Thyroid gland (tissue), 4 donors: Measurements from ENCODE around the gene BMPR1B.

Experiments
- POLR2A ChIP-seq, 2 donors: fragments of 450-650 bp; IDR thresholded peaks; one replicate each; pipeline ENCODE4 v1.6.1; 2017; ENCODE audit warnings: antibody characterized with exemption in 2 of 2, mild to moderate bottlenecking in 2 of 2, moderate library complexity in 1 of 2
- TF ChIP-seq, protein P1 (sequence below), 6 experiments: fragments of 200-600 bp in 3 of 6; fragments of 450-650 bp in 3 of 6; sonication (generic) in 3 of 6; IDR thresholded peaks; one replicate each; pipeline ENCODE4 v1.5.1; 2016 to 2019; ENCODE audit warnings: antibody characterized with exemption in 6 of 6, mild to moderate bottlenecking in 2 of 6, inconsistent platforms in 1 of 6, moderate library complexity in 1 of 6

DNA sequence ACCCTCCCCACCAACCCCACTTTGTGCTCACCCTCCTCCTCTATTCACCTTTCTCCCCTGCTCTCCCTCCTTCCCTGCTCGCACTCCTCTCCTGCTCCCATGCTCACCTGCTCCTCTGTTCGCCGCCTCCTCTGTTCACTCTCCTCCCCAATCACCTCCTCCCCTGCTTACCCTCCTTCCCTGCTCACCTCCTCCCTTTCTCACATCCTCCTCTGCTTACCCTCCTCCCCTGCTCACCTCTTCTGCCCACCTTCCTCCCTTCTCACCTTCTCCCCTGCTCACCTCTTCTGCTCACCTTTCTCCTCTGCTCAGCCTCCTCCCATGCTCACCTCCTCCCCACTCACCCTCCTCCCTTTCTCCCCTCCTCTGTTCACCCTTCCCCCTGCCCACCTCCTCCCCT is 433.8 kb downstream of the BMPR1B start:
- TF ChIP-seq, protein P1, sequence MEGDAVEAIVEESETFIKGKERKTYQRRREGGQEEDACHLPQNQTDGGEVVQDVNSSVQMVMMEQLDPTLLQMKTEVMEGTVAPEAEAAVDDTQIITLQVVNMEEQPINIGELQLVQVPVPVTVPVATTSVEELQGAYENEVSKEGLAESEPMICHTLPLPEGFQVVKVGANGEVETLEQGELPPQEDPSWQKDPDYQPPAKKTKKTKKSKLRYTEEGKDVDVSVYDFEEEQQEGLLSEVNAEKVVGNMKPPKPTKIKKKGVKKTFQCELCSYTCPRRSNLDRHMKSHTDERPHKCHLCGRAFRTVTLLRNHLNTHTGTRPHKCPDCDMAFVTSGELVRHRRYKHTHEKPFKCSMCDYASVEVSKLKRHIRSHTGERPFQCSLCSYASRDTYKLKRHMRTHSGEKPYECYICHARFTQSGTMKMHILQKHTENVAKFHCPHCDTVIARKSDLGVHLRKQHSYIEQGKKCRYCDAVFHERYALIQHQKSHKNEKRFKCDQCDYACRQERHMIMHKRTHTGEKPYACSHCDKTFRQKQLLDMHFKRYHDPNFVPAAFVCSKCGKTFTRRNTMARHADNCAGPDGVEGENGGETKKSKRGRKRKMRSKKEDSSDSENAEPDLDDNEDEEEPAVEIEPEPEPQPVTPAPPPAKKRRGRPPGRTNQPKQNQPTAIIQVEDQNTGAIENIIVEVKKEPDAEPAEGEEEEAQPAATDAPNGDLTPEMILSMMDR (IDR thresholded peaks at IDR 0.05): no peak
- no peak for TF ChIP-seq POLR2A (IDR thresholded peaks at IDR 0.05)
